HepG2 (cell line): ENCODE measurements around the gene ERF. TPM values are rescaled to one million over a fixed set of nuclear protein-coding genes. Genes with fewer than 3 reads are reported as not detected.

Experiments
- FOXA1 ChIP-seq, 2 experiments: fragments of 450-650 bp in 1 of 2; sonication (generic) in 1 of 2; formaldehyde crosslinking in 1 of 2; IDR thresholded peaks; 2 replicates each; pipeline versions ENCODE4 v1.4.0 to v1.6.1; 2016 to 2020; ENCODE audit warnings: missing genetic modification reagents in 1 of 2
- GTF3A ChIP-seq: sonication (generic); formaldehyde crosslinking; conservative IDR thresholded peaks from 2 replicates; pipeline ENCODE4 v1.4.0; 2020; ENCODE audit warnings: mild to moderate bottlenecking, missing genetic modification reagents
- NR1H2 ChIP-seq: sonication (generic); formaldehyde crosslinking; IDR thresholded peaks from 2 replicates; pipeline ENCODE4 v1.8.1; 2022; ENCODE audit warnings: low read depth, missing genetic modification reagents, borderline replicate concordance
- PHB2 ChIP-seq: fragments of 450-650 bp; IDR thresholded peaks from 2 replicates; pipeline ENCODE4 v1.6.1; 2018; ENCODE audit not compliant: partially characterized antibody
- RFX1 ChIP-seq: fragments of 450-650 bp; IDR thresholded peaks from 2 replicates; pipeline ENCODE4 v1.6.1; 2017
- RFXAP ChIP-seq: sonication (generic); formaldehyde crosslinking; IDR thresholded peaks from 2 replicates; pipeline ENCODE4 v1.4.0; 2020; ENCODE audit warnings: missing genetic modification reagents, borderline replicate concordance
- YEATS2 ChIP-seq: sonication (generic); formaldehyde crosslinking; IDR thresholded peaks from 2 replicates; pipeline ENCODE4 v1.4.0; 2020; ENCODE audit warnings: missing genetic modification reagents, borderline replicate concordance
- ZFP36L1 ChIP-seq: sonication (generic); formaldehyde crosslinking; IDR thresholded peaks from 2 replicates; pipeline ENCODE4 v1.8.0; 2022; ENCODE audit warnings: mild to moderate bottlenecking, missing genetic modification reagents, moderate library complexity
- ZNF256 ChIP-seq: sonication (generic); formaldehyde crosslinking; conservative IDR thresholded peaks from 2 replicates; pipeline ENCODE4 v1.4.0; 2020; ENCODE audit warnings: missing genetic modification reagents
- ZNF558 ChIP-seq: sonication (generic); formaldehyde crosslinking; IDR thresholded peaks from 2 replicates; pipeline ENCODE4 v1.9.0; 2022; ENCODE audit warnings: mild to moderate bottlenecking, missing genetic modification reagents, borderline replicate concordance
- ZNF572 ChIP-seq: sonication (generic); formaldehyde crosslinking; IDR thresholded peaks from 2 replicates; pipeline ENCODE4 v1.5.1; 2020; ENCODE audit warnings: mild to moderate bottlenecking, missing genetic modification reagents
- ZNF766 ChIP-seq: sonication (generic); formaldehyde crosslinking; IDR thresholded peaks from 2 replicates; pipeline ENCODE4 v1.5.0; 2020; ENCODE audit warnings: missing genetic modification reagents, borderline replicate concordance
- polyA plus RNA-seq, 8 experiments: library from polyadenylated mRNA; depleted of rRNA in 3 of 8; stranded (reverse) in 7 of 8; unstranded in 1 of 8; fragments of >200 nt; fragmentation: Illumina TruSeq in 4 of 8; extraction: Trizol in 4 of 8; gene quantifications; 2 replicates each; pipeline versions ENCODE4 v1.2.1 to v1.2.3, GENCODE V29; 2011 to 2016; ENCODE audit warnings: low read depth in 4 of 8, missing spikeins in 1 of 8, mixed read lengths in 1 of 8; ENCODE audit not compliant: insufficient read depth in 1 of 8
- total RNA-seq, 5 experiments: library from RNA; depleted of rRNA; stranded (reverse); fragments of >200 nt; fragmentation: Illumina TruSeq; extraction: Trizol; gene quantifications; 2 replicates each; pipeline ENCODE4 v1.2.3, GENCODE V29; 2016; ENCODE audit warnings: low read depth in 1 of 5
- TF ChIP-seq, protein P1 (sequence below): sonication (generic); formaldehyde crosslinking; IDR thresholded peaks from 2 replicates; pipeline ENCODE4 v1.5.0; 2020; ENCODE audit warnings: missing genetic modification reagents
- TF ChIP-seq, protein P2 (sequence below): sonication (generic); formaldehyde crosslinking; IDR thresholded peaks from 2 replicates; pipeline ENCODE4 v1.5.0; 2020; ENCODE audit warnings: mild to moderate bottlenecking, low read depth, missing genetic modification reagents, borderline replicate concordance
- TF ChIP-seq, protein P3 (sequence below): IDR thresholded peaks from 2 replicates; pipeline ENCODE4 v1.6.1; 2016; ENCODE audit warnings: low read depth, missing genetic modification reagents, missing compliant biosample characterization
- TF ChIP-seq, protein P4 (sequence below): sonication (generic); formaldehyde crosslinking; IDR thresholded peaks from 2 replicates; pipeline ENCODE4 v1.4.0; 2020; ENCODE audit warnings: missing genetic modification reagents, low read depth, mild to moderate bottlenecking, borderline replicate concordance

The ERF gene
- total and polyA plus RNA-seq, 2 of the 13 experiments (the other 11 are each of a cell fraction or from before 2014, with no cell fraction given): 67.1 to 69.9 TPM

DNA sequence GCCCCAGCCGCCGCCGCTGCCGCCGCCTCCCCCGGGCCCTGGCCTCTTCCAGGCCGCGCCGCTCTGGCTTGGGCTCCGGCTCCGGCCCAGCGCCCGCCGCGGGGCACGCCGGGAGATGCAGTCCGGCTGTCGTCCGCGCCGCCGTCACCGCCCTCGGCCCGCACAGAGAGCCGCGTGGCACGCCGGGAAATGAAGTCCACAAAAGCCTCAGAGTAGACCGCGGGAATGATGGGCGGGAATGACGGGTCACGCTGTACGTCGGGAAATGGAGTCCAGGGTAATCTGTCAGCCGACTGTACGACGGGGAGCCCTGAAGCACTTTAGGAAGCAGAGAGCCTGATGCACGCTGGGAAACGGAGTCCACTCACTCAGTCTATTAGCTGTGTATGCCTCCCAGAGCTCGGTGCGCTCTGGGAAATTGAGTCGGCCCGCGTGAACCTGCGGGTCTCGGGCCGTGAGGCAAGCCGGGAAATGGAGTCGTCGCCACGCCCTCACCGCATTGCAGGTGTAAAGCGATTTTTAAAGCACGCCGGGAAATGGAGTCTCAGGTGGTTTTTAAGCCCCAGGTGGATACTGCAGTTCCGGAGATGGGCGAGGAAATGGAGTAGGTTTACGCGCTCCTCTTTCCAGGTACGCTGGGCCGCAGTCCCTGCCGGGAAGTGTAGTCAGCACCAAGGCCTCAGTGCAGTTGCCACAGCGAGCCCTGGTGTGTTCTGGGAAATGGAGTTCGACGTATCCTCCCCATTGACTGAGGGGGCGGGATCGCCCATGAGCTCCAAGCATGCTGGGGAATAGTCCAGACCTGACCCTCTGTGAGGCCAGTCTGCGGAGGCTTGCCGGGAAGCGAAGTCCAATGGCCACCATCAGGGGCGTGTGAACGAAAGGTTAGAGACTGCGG lies 12.2 kb downstream of the ERF start, which contains the start of gene GSK3A (continued):
- TF ChIP-seq RFX1 (no peak; the same call in 1 of the 2 replicates), ZNF256 (CRISPR knock-in tag) (no peak), YEATS2 (CRISPR knock-in tag) (peak; percentile 55; the same call in 1 of the 2 replicates), GTF3A (CRISPR knock-in tag) (0 out of 2 replicates have a peak, but pooled peaks have one; percentile 11), ZNF572 (CRISPR knock-in tag) (no peak), ZNF766 (CRISPR knock-in tag) (peak; percentile 49; the same call in 1 of the 2 replicates), PHB2 (no peak), NR1H2 (CRISPR knock-in tag) (no peak), ZFP36L1 (CRISPR knock-in tag) (no peak), FOXA1 (IDR thresholded peaks at IDR 0.05) (no peak), FOXA1 (CRISPR knock-in tag; IDR thresholded peaks at IDR 0.05) (no peak; the same call in 1 of the 2 replicates), ZNF558 (CRISPR knock-in tag) (no peak; the same call in 1 of the 2 replicates), RFXAP (CRISPR knock-in tag) (peak; percentile 53; the same call in 1 of the 2 replicates)
- TF ChIP-seq, protein P1, sequence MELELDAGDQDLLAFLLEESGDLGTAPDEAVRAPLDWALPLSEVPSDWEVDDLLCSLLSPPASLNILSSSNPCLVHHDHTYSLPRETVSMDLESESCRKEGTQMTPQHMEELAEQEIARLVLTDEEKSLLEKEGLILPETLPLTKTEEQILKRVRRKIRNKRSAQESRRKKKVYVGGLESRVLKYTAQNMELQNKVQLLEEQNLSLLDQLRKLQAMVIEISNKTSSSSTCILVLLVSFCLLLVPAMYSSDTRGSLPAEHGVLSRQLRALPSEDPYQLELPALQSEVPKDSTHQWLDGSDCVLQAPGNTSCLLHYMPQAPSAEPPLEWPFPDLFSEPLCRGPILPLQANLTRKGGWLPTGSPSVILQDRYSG (CRISPR knock-in tag): no peak; the same call in 1 of the 2 replicates
- TF ChIP-seq, protein P2, sequence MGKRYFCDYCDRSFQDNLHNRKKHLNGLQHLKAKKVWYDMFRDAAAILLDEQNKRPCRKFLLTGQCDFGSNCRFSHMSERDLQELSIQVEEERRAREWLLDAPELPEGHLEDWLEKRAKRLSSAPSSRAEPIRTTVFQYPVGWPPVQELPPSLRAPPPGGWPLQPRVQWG (CRISPR knock-in tag): no peak
- TF ChIP-seq, protein P3, sequence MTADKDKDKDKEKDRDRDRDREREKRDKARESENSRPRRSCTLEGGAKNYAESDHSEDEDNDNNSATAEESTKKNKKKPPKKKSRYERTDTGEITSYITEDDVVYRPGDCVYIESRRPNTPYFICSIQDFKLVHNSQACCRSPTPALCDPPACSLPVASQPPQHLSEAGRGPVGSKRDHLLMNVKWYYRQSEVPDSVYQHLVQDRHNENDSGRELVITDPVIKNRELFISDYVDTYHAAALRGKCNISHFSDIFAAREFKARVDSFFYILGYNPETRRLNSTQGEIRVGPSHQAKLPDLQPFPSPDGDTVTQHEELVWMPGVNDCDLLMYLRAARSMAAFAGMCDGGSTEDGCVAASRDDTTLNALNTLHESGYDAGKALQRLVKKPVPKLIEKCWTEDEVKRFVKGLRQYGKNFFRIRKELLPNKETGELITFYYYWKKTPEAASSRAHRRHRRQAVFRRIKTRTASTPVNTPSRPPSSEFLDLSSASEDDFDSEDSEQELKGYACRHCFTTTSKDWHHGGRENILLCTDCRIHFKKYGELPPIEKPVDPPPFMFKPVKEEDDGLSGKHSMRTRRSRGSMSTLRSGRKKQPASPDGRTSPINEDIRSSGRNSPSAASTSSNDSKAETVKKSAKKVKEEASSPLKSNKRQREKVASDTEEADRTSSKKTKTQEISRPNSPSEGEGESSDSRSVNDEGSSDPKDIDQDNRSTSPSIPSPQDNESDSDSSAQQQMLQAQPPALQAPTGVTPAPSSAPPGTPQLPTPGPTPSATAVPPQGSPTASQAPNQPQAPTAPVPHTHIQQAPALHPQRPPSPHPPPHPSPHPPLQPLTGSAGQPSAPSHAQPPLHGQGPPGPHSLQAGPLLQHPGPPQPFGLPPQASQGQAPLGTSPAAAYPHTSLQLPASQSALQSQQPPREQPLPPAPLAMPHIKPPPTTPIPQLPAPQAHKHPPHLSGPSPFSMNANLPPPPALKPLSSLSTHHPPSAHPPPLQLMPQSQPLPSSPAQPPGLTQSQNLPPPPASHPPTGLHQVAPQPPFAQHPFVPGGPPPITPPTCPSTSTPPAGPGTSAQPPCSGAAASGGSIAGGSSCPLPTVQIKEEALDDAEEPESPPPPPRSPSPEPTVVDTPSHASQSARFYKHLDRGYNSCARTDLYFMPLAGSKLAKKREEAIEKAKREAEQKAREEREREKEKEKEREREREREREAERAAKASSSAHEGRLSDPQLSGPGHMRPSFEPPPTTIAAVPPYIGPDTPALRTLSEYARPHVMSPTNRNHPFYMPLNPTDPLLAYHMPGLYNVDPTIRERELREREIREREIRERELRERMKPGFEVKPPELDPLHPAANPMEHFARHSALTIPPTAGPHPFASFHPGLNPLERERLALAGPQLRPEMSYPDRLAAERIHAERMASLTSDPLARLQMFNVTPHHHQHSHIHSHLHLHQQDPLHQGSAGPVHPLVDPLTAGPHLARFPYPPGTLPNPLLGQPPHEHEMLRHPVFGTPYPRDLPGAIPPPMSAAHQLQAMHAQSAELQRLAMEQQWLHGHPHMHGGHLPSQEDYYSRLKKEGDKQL (CRISPR knock-in tag): peak; percentile 26; the same call in 1 of the 2 replicates
- TF ChIP-seq, protein P4, sequence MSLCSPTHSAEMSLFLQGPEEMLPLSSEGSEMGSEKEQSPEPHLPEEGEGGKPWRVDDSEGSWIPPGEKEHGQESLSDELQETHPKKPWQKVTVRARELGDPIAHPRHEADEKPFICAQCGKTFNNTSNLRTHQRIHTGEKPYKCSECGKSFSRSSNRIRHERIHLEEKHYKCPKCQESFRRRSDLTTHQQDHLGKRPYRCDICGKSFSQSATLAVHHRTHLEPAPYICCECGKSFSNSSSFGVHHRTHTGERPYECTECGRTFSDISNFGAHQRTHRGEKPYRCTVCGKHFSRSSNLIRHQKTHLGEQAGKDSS (CRISPR knock-in tag): no peak
